K562 (cell line): Measurements from ENCODE around the gene NR3C1. TPM values are rescaled to one million over a fixed set of nuclear protein-coding genes. Genes with fewer than 3 reads are reported as not detected.
"Not testable (repeated sequence)": the region's sequence is repeated elsewhere in the genome, so short reads cannot be mapped to it uniquely, and the experiment has no call there.

Experiments
- ATAC-seq: fragments of 200-7000 bp; cut with Tn5 transposase; 3 replicates; pipeline ENCODE4 v1.9.1; 2020; ENCODE audit warnings: moderate library complexity
- BruUV-seq: library from RNA; stranded (reverse); fragments of 400-500 nt; replicated peaks from 2 replicates; lab custom pipeline; 2021; lab: Mats Ljungman, UMichigan
- CTCF ChIA-PET: fragments of 300-600 bp; formaldehyde crosslinking; extraction: SDS; loops from one replicate; lab custom pipeline; 2021; ENCODE audit warnings: low intra/inter-chr PET ratio; lab: Yijun Ruan, JAX
- POLR2A ChIA-PET: fragments of 300-600, 350-650 bp; sonication (Branson Sonifier 250); formaldehyde crosslinking; extraction: SDS; loops from one replicate; lab custom pipeline; 2021; ENCODE audit warnings: antibody characterized with exemption, inconsistent platforms; lab: Yijun Ruan, JAX
- DNase-seq, 4 experiments: peaks; one replicate each; pipeline versions ENCODE4 v3.0.0 to v3.0.0-alpha.2; 2011 to 2018; ENCODE audit warnings: low spot score in 3 of 4, mixed read lengths in 3 of 4; ENCODE audit errors: extremely low read depth in 1 of 4
- FAIRE-seq: peaks from 2 replicates; lab custom pipeline; 2011; peaks lifted over from hg19 to GRCh38; lab: Jason Lieb, UNC
- H2AFZ ChIP-seq: 2 replicates; pipeline ENCODE4 v1.6.0; 2011; ENCODE audit warnings: low read depth, low read length, control low read depth, inconsistent platforms
- H3K27ac ChIP-seq: fragments of 200-600 bp; 3 replicates; pipeline ENCODE4 v1.8.0; 2011; ENCODE audit warnings: low read depth, mild to moderate bottlenecking, control low read depth, inconsistent platforms, low read length, moderate library complexity, mixed read lengths; ENCODE audit errors: extremely low read depth
- H3K27me3 ChIP-seq, 2 experiments: fragments of 300-600 bp in 1 of 2; 2 replicates in 1 of 2; 3 replicates in 1 of 2; pipeline versions ENCODE4 v1.6.0 to v1.8.0; 2011; ENCODE audit warnings: inconsistent platforms in 2 of 2, low read length in 2 of 2, mild to moderate bottlenecking in 1 of 2, mixed read lengths in 1 of 2, moderate library complexity in 1 of 2; ENCODE audit not compliant: control insufficient read depth in 2 of 2, insufficient read depth in 2 of 2
- H3K36me3 ChIP-seq: fragments of 300-600 bp; 3 replicates; pipeline ENCODE4 v1.8.0; 2011; ENCODE audit warnings: mild to moderate bottlenecking, low read length, inconsistent platforms; ENCODE audit not compliant: control insufficient read depth, insufficient read depth
- H3K4me1 ChIP-seq, 2 experiments: fragments of 200-600 bp in 1 of 2; replicated peaks in 1 of 2; 2 replicates in 1 of 2; 3 replicates in 1 of 2; pipeline versions ENCODE4 v1.5.1 to v1.8.0; 2011; ENCODE audit warnings: inconsistent platforms in 2 of 2, low read length in 2 of 2, mild to moderate bottlenecking in 1 of 2, mixed read lengths in 1 of 2, moderate library complexity in 1 of 2; ENCODE audit not compliant: control insufficient read depth in 2 of 2, insufficient read depth in 2 of 2
- H3K4me2 ChIP-seq: 2 replicates; pipeline ENCODE4 v1.6.1; 2011; ENCODE audit warnings: low read length, control low read depth, inconsistent platforms, mixed read lengths; ENCODE audit not compliant: insufficient read depth
- H3K4me3 ChIP-seq: fragments of 200-600 bp; sonication (generic), shearing (Covaris generic); 2 replicates; pipeline ENCODE4 v1.5.1; 2016; ENCODE audit warnings: control low read depth, inconsistent platforms
- H3K79me2 ChIP-seq: fragments of 200-600 bp; 3 replicates; pipeline ENCODE4 v1.8.0; 2011; ENCODE audit warnings: low read length, inconsistent platforms; ENCODE audit not compliant: control insufficient read depth, insufficient read depth
- H3K9ac ChIP-seq, 2 experiments: 2 replicates each; pipeline versions ENCODE4 v1.6.0 to v1.6.1; 2011; ENCODE audit warnings: low read depth in 2 of 2, low read length in 2 of 2, control low read depth in 1 of 2, inconsistent platforms in 1 of 2, mild to moderate bottlenecking in 1 of 2, mixed read lengths in 1 of 2; ENCODE audit not compliant: insufficient read depth in 1 of 2
- H3K9me1 ChIP-seq: one replicate; pipeline ENCODE4 v1.6.0; 2011; ENCODE audit warnings: inconsistent platforms, mild to moderate bottlenecking, low read length, moderate library complexity; ENCODE audit not compliant: control insufficient read depth, insufficient read depth
- H3K9me3 ChIP-seq: replicated peaks from 2 replicates; pipeline ENCODE4 v1.5.1; 2011; ENCODE audit warnings: low read depth, low read length, inconsistent platforms; ENCODE audit not compliant: control insufficient read depth, insufficient read depth
- H4K20me1 ChIP-seq: replicated peaks from 2 replicates; pipeline ENCODE4 v1.6.1; 2011; ENCODE audit warnings: low read length, inconsistent platforms, mixed read lengths; ENCODE audit not compliant: control insufficient read depth, insufficient read depth
- ATF1 ChIP-seq, 2 experiments: fragments of 450-650 bp in 1 of 2; IDR thresholded peaks; 2 replicates each; pipeline ENCODE4 v1.6.1; 2016; ENCODE audit warnings: missing compliant biosample characterization in 1 of 2, missing genetic modification characterization in 1 of 2
- CBX8 ChIP-seq: fragments of 200-600 bp; sonication (generic); IDR thresholded peaks from 2 replicates; pipeline ENCODE4 v1.6.1; 2012; ENCODE audit warnings: borderline replicate concordance, mixed run types, low read depth, mild to moderate bottlenecking, moderate library complexity, mixed read lengths, low read length, control low read depth, inconsistent platforms; ENCODE audit not compliant: poor library complexity, severe bottlenecking; ENCODE audit errors: extremely low read depth
- EP400 ChIP-seq: fragments of 450-650 bp; IDR thresholded peaks from 2 replicates; pipeline ENCODE4 v1.6.1; 2017; ENCODE audit warnings: antibody characterized with exemption, mild to moderate bottlenecking, moderate library complexity
- GTF2F1 ChIP-seq: IDR thresholded peaks from 2 replicates; pipeline ENCODE4 v1.6.1; 2011; ENCODE audit warnings: low read depth, low read length, improper control_type of control experiment
- ILF3 ChIP-seq: fragments of 450-650 bp; IDR thresholded peaks from 2 replicates; pipeline ENCODE4 v1.6.1; 2018; ENCODE audit warnings: antibody characterized with exemption, mild to moderate bottlenecking, moderate library complexity, borderline replicate concordance
- NBN ChIP-seq: fragments of 450-650 bp; IDR thresholded peaks from 2 replicates; pipeline ENCODE4 v1.6.1; 2016; ENCODE audit warnings: low read depth, mild to moderate bottlenecking
- SMARCC2 ChIP-seq: fragments of 450-650 bp; IDR thresholded peaks from 2 replicates; pipeline ENCODE4 v1.6.1; 2017; ENCODE audit warnings: antibody characterized with exemption, moderate library complexity, mild to moderate bottlenecking, low read depth
- ZFP36 ChIP-seq: fragments of 150-350 bp; IDR thresholded peaks from 2 replicates; pipeline ENCODE4 v1.6.1; 2018; ENCODE audit warnings: low read length, low read depth; ENCODE audit not compliant: partially characterized antibody
- ZFPM2 ChIP-seq: fragments of 250-450 bp; sonication (Bioruptor Pico); IDR thresholded peaks from 2 replicates; pipeline ENCODE4 v1.5.1; 2022; ENCODE audit warnings: mild to moderate bottlenecking
- WGBS: fragments of 100-300 bp; shearing (Covaris generic); methylation state at CpG from one replicate; pipeline ENCODE4 v1.1.6; 2016; ENCODE audit warnings: low coverage, mixed read lengths; ENCODE audit not compliant: insufficient coverage; ENCODE audit errors: missing lambda C conversion rate; 5-methylcytosine and 5-hydroxymethylcytosine counted together
- in situ Hi-C: fragments of 300-500 bp; cut with MboI; formaldehyde crosslinking; loops from 4 replicates; pipeline ENCODE4 v1.15.0; 2018; ENCODE audit warnings: inconsistent platforms, mixed read lengths
- intact Hi-C: fragments of 100-400 bp; cut with micrococcal nuclease; formaldehyde crosslinking; loops from 2 replicates; pipeline ENCODE4 v1.14.2; 2022
- polyA plus RNA-seq, 8 experiments: library from polyadenylated mRNA; depleted of rRNA in 4 of 8; stranded (reverse) in 5 of 8; unstranded in 3 of 8; fragments of >200 nt; fragmentation: Nextera tagmentation in 2 of 8; fragmentation: Illumina TruSeq in 1 of 8; extraction: Ambion mirVana in 2 of 8; extraction: Trizol in 1 of 8; gene quantifications; 2 replicates each; pipeline versions ENCODE4 v1.2.1 to v1.2.3, GENCODE V29; 2011 to 2014; ENCODE audit warnings: inconsistent platforms in 1 of 8, missing spikeins in 1 of 8
- total RNA-seq, 7 experiments: library from RNA; depleted of rRNA in 6 of 7; stranded (reverse); fragments of >200 nt in 6 of 7; fragmentation: Illumina TruSeq in 2 of 7; extraction: Trizol in 2 of 7; gene quantifications; 2 replicates each; pipeline versions ENCODE4 v1.2.1 to v1.2.3, GENCODE V29; 2011 to 2021; ENCODE audit warnings: low replicate concordance in 1 of 7
- TF ChIP-seq, protein P1 (sequence below): IDR thresholded peaks from 2 replicates; pipeline ENCODE4 v1.6.1; 2012; ENCODE audit warnings: low read depth, low read length, improper control_type of control experiment, borderline replicate concordance

The NR3C1 gene
- total and polyA plus RNA-seq, 9 of the 15 experiments (the other 6 are each of a cell fraction or from before 2014, with no cell fraction given) = 8.2 to 36.0 (median 15.0) TPM

DNA sequence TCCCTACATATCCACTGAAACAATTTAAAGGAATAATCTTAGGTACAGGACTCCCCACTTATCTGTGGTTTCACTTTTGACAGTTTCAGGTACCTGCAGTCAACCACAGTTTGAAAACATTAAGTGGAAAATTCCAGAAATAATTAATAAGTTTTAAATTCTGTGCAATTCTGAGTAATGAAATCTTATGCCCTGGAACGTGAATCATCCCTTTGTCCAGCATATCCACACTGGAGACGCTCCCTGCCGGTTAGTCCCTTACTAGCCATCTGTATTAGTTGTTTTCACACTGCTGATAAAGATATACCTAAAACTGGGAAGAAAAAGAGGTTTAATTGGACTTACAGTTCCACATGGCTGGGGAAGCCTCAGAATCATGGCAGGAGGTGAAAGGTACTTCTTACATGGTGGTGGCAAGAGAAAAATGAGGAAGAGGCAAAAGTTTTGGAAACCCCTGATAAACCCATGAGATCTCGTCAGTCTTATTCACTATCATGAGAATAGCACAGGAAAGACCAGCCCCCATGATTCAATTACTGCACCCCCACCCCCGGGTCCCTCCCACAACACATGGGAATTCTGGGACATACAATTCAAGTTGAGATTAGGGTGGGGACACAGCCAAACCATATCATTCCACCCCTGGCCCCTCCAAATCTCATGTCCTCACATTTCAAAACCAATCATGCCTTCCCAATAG is 80.4 kb downstream of the NR3C1 start:
- BruUV-seq, intact Hi-C loops, in situ Hi-C loops, H3K4me1 ChIP-seq, CTCF ChIA-PET, FAIRE-seq, H3K9ac ChIP-seq, H4K20me1 ChIP-seq, DNase-seq, POLR2A ChIA-PET, H3K36me3 ChIP-seq, H3K27ac ChIP-seq, H3K4me3 ChIP-seq, H3K4me2 ChIP-seq, H3K9me1 ChIP-seq, H3K9me3 ChIP-seq, H2AFZ ChIP-seq, H3K27me3 ChIP-seq, ATAC-seq: not testable (repeated sequence)
- TF ChIP-seq ZFP36 = peak; percentile 38
- 77% methylated on average over 5 of the region's 5 CpGs for WGBS
- peaks cover 10% of the 10 kb centered on the region; the same call in 2 of the 3 replicates for H3K79me2 ChIP-seq

DNA sequence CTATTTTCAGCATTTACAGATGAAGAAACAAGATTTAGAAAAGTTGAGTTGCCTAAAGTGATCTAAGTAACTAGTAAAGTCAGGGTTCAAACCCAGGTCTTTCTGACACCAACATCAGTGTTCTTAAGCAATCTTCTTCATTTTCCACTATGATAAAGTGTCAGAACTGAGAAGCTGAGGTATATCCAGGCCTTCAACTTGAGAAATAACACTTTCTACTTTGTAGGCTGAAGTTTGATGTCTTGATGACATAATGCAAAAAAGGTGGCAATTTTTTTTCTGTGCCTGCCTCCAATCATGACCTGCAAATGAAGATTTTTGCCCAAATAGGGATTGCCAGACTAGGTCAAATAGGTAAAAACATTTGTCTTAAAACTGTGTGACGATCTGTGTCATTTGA is 81.3 kb downstream of the NR3C1 start:
- Histone ChIP-seq H3K36me3 (no peaks in the 10 kb centered on the region), H3K9me1 (no peaks in the 10 kb centered on the region), H2AFZ (no peak overlapping the region), H3K27ac (no peak overlapping the region), H4K20me1 (no peaks in the 10 kb centered on the region), H3K79me2 (peaks cover 16% of the 10 kb centered on the region; the same call in 2 of the 3 replicates), H3K9ac (no peak overlapping the region), H3K27me3 (no peaks in the 10 kb centered on the region), H3K4me3 (no peak overlapping the region), H3K4me1 (no peaks in the 10 kb centered on the region; a peak in 1 of 5 replicates), H3K4me2 (no peak overlapping the region), H3K9me3 (no peaks in the 10 kb centered on the region; the same call in 1 of the 2 replicates)
- in situ Hi-C loops (no loop called here), intact Hi-C loops (no loop called here)
- WGBS = 83% methylated on average over 1 of the region's 1 CpG
- ATAC-seq = no peak
- no peak for FAIRE-seq
- POLR2A ChIA-PET = no interaction called here
- no peak for DNase-seq
- CTCF ChIA-PET = no interaction called here
- no TSS peak for BruUV-seq
- TF ChIP-seq ILF3 = no peak
- no peak for TF ChIP-seq SMARCC2
- no peak for TF ChIP-seq NBN
- no peak for TF ChIP-seq ZFPM2
- no peak for TF ChIP-seq CBX8
- no peak for TF ChIP-seq ATF1 (CRISPR knock-in tag; IDR thresholded peaks at IDR 0.05)
- TF ChIP-seq ATF1 (tag; IDR thresholded peaks at IDR 0.05) = no peak
- no peak for TF ChIP-seq EP400
- TF ChIP-seq, protein P1, sequence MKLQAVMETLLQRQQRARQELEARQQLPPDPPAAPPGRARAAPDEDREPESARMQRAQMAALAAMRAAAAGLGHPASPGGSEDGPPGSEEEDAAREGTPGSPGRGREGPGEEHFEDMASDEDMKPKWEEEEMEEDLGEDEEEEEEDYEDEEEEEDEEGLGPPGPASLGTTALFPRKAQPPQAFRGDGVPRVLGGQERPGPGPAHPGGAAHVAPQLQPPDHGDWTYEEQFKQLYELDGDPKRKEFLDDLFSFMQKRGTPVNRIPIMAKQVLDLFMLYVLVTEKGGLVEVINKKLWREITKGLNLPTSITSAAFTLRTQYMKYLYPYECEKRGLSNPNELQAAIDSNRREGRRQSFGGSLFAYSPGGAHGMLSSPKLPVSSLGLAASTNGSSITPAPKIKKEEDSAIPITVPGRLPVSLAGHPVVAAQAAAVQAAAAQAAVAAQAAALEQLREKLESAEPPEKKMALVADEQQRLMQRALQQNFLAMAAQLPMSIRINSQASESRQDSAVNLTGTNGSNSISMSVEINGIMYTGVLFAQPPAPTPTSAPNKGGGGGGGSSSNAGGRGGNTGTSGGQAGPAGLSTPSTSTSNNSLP = no peak
- TF ChIP-seq GTF2F1 = no peak
